Middle frontal gyrus (tissue), 1 donor: Measurements from ENCODE around the gene C1QL1.

ENCODE experiments used
- DNase-seq: peaks from one replicate; pipeline ENCODE4 v3.0.0-alpha.2; 2015; ENCODE audit warnings: low spot score; ENCODE audit errors: extremely low spot score

C1QL1 gene

GRCh38 chr17:44932096-44932786, 35.9 kb downstream of the C1QL1 start:
- no peak for DNase-seq

GRCh38 chr17:44931376-44931775, 36.7 kb downstream of the C1QL1 start:
- DNase-seq, result no peak

- DNase-seq, result no peak
Measured at GRCh38 chr17:44930667-44931066, 37.4 kb downstream of the C1QL1 start.

- DNase-seq, result no peak
Measured at GRCh38 chr17:44928950-44929720, 39.0 kb downstream of the C1QL1 start.

GRCh38 chr17:44928136-44928535, 40.0 kb downstream of the C1QL1 start:
- DNase-seq, result no peak

GRCh38 chr17:44927696-44928095, 40.4 kb downstream of the C1QL1 start:
- DNase-seq, result no peak

GRCh38 chr17:44926821-44927525, 41.1 kb downstream of the C1QL1 start:
- no peak for DNase-seq

- DNase-seq, result no peak
Measured at GRCh38 chr17:44925731-44926697, 42.1 kb downstream of the C1QL1 start.

- no peak for DNase-seq
Measured at GRCh38 chr17:44924107-44924544, 44.0 kb downstream of the C1QL1 start.

- no peak for DNase-seq
Measured at GRCh38 chr17:44922746-44923470, 45.2 kb downstream of the C1QL1 start.

GRCh38 chr17:44922136-44922535, 46.0 kb downstream of the C1QL1 start:
- no peak for DNase-seq

GRCh38 chr17:44921122-44921882, 46.8 kb downstream of the C1QL1 start:
- no peak for DNase-seq

GRCh38 chr17:44920565-44920940, 47.5 kb downstream of the C1QL1 start:
- no peak for DNase-seq

- peak; percentile 68 for DNase-seq
Measured at GRCh38 chr17:44919885-44920564, 48.1 kb downstream of the C1QL1 start.

- DNase-seq, result no peak
Measured at GRCh38 chr17:44919411-44919810, 48.7 kb downstream of the C1QL1 start.

- DNase-seq, result no peak
Measured at GRCh38 chr17:44918006-44918405, 50.1 kb downstream of the C1QL1 start.

GRCh38 chr17:44917456-44917855, 50.6 kb downstream of the C1QL1 start:
- no peak for DNase-seq

GRCh38 chr17:44916781-44917241, 51.3 kb downstream of the C1QL1 start:
- DNase-seq, result no peak
